HEK293 (cell line): ENCODE measurements around the gene KLHDC3.

ENCODE experiments used
- CTCF ChIP-seq: fragments of 450-650 bp; formaldehyde crosslinking; IDR thresholded peaks from 2 replicates; pipeline ENCODE4 v1.5.1; 2016; ENCODE audit warnings: missing biosample characterization, missing genetic modification characterization
- HOXC10 ChIP-seq: sonication (generic); formaldehyde crosslinking; IDR thresholded peaks from 2 replicates; pipeline ENCODE4 v1.8.1; 2023; ENCODE audit warnings: mild to moderate bottlenecking, missing genetic modification reagents
- IKZF3 ChIP-seq: fragments of 450-650 bp; IDR thresholded peaks from 2 replicates; pipeline ENCODE4 v1.5.0; 2018; ENCODE audit warnings: missing biosample characterization, mild to moderate bottlenecking, missing genetic modification characterization, moderate library complexity
- OVOL3 ChIP-seq: fragments of 450-650 bp; formaldehyde crosslinking; IDR thresholded peaks from 2 replicates; pipeline ENCODE4 v1.5.1; 2016; ENCODE audit warnings: missing biosample characterization, missing genetic modification characterization
- PRDM2 ChIP-seq: fragments of 450-650 bp; formaldehyde crosslinking; IDR thresholded peaks from 2 replicates; pipeline ENCODE4 v1.5.1; 2016; ENCODE audit warnings: missing biosample characterization, missing genetic modification characterization, borderline replicate concordance
- SP2 ChIP-seq: fragments of 450-650 bp; formaldehyde crosslinking; IDR thresholded peaks from 2 replicates; pipeline ENCODE4 v1.5.1; 2016; ENCODE audit warnings: missing biosample characterization, missing genetic modification characterization
- YY1 ChIP-seq: fragments of 450-650 bp; formaldehyde crosslinking; IDR thresholded peaks from 2 replicates; pipeline ENCODE4 v1.5.1; 2018; ENCODE audit warnings: missing biosample characterization, missing genetic modification characterization
- ZBTB7A ChIP-seq: fragments of 450-650 bp; formaldehyde crosslinking; IDR thresholded peaks from 2 replicates; pipeline ENCODE4 v1.5.1; 2016; ENCODE audit warnings: low read depth, missing biosample characterization, missing genetic modification characterization
- ZFP41 ChIP-seq: fragments of 450-650 bp; formaldehyde crosslinking; IDR thresholded peaks from 2 replicates; pipeline ENCODE4 v1.5.1; 2016; ENCODE audit warnings: missing biosample characterization, missing genetic modification characterization, borderline replicate concordance
- ZNF155 ChIP-seq: fragments of 450-650 bp; formaldehyde crosslinking; IDR thresholded peaks from 2 replicates; pipeline ENCODE4 v1.5.1; 2016; ENCODE audit warnings: missing biosample characterization, missing genetic modification characterization
- ZNF19 ChIP-seq: fragments of 450-650 bp; formaldehyde crosslinking; IDR thresholded peaks from 2 replicates; pipeline ENCODE4; 2016; ENCODE audit warnings: missing biosample characterization, missing genetic modification characterization, low read depth
- ZNF341 ChIP-seq: fragments of 450-650 bp; formaldehyde crosslinking; IDR thresholded peaks from 2 replicates; pipeline ENCODE4; 2016; ENCODE audit warnings: low read depth, missing biosample characterization, missing genetic modification characterization
- ZNF580 ChIP-seq: fragments of 450-650 bp; formaldehyde crosslinking; IDR thresholded peaks from 2 replicates; pipeline ENCODE4 v1.5.1; 2016; ENCODE audit warnings: missing biosample characterization, missing genetic modification characterization
- ZNF791 ChIP-seq: fragments of 450-650 bp; formaldehyde crosslinking; IDR thresholded peaks from 2 replicates; pipeline ENCODE4 v1.5.1; 2016; ENCODE audit warnings: missing biosample characterization, missing genetic modification characterization

- TF ChIP-seq PRDM2 (tag by site-specific recombination) (no peak), CTCF (tag by site-specific recombination) (no peak), ZBTB7A (tag by site-specific recombination) (no peak), OVOL3 (tag by site-specific recombination) (no peak), IKZF3 (tag by site-specific recombination) (no peak), SP2 (no peak), ZFP41 (tag by site-specific recombination) (no peak), ZNF19 (tag by site-specific recombination) (no peak), YY1 (tag by site-specific recombination) (no peak), ZNF791 (tag by site-specific recombination) (no peak), HOXC10 (CRISPR knock-in tag) (no peak), ZNF341 (tag by site-specific recombination) (no peak), ZNF155 (tag by site-specific recombination) (no peak), ZNF580 (tag by site-specific recombination) (no peak)
Observed at GRCh38 chr6:43037197-43037596, 23.1 kb downstream of the KLHDC3 start.
